Measurements from ENCODE around the gene GPC2.

- no peak for TF ChIP-seq GATA2 (IDR thresholded peaks at IDR 0.05; ENCODE audit: low read depth, low read length)
- no peak for TF ChIP-seq GATA3 (IDR thresholded peaks at IDR 0.05; ENCODE audit: low read depth, low read length)
Observed at GRCh38 chr7:100173806-100174495, 3.2 kb downstream of the GPC2 start.
